ENCODE data around the gene DDIAS.

The DDIAS gene

GRCh38 chr11:82858556-82859091 is 42.9 kb upstream of the DDIAS start:
- no peak for DNase-seq (ENCODE audit: low read depth)
- TF ChIP-seq MAX (IDR thresholded peaks at IDR 0.05; ENCODE audit: low read depth, low read length) (no peak), CTCF (IDR thresholded peaks at IDR 0.05; ENCODE audit: low read depth, low read length) (no peak), POLR2A (IDR thresholded peaks at IDR 0.05; ENCODE audit: extremely low read depth, insufficient read length) (no peak), MYC (IDR thresholded peaks at IDR 0.05; ENCODE audit: low read depth, low read length) (no peak)

GRCh38 chr11:82859750-82860149 is 41.8 kb upstream of the DDIAS start:
- no peak for DNase-seq (ENCODE audit: low read depth)
- TF ChIP-seq MYC (IDR thresholded peaks at IDR 0.05; ENCODE audit: low read depth, low read length) (no peak), POLR2A (IDR thresholded peaks at IDR 0.05; ENCODE audit: extremely low read depth, insufficient read length) (no peak), MAX (IDR thresholded peaks at IDR 0.05; ENCODE audit: low read depth, low read length) (no peak), CTCF (IDR thresholded peaks at IDR 0.05; ENCODE audit: low read depth, low read length) (no peak)

More at GRCh38 chr11:82858556-82859091, 42.9 kb upstream of the DDIAS start:
- H3K4me3 ChIP-seq (ENCODE audit: low read depth, low read length) = no peak overlapping the region

GRCh38 chr11:82862379-82862778 is 39.2 kb upstream of the DDIAS start:
- H3K4me3 ChIP-seq (ENCODE audit: low read depth, low read length) = no peak overlapping the region
- DNase-seq (ENCODE audit: low read depth) = no peak
- TF ChIP-seq CTCF (IDR thresholded peaks at IDR 0.05; ENCODE audit: low read depth, low read length) (no peak), MYC (IDR thresholded peaks at IDR 0.05; ENCODE audit: low read depth, low read length) (no peak), MAX (IDR thresholded peaks at IDR 0.05; ENCODE audit: low read depth, low read length) (no peak)

More at GRCh38 chr11:82859750-82860149, 41.8 kb upstream of the DDIAS start:
- no peak overlapping the region for H3K4me3 ChIP-seq (ENCODE audit: low read depth, low read length)

GRCh38 chr11:82863209-82863608 is 38.3 kb upstream of the DDIAS start:
- no peak overlapping the region for H3K4me3 ChIP-seq (ENCODE audit: low read depth, low read length)
- DNase-seq (ENCODE audit: low read depth) = no peak
- no peak for TF ChIP-seq CTCF (IDR thresholded peaks at IDR 0.05; ENCODE audit: low read depth, low read length)
- TF ChIP-seq MAX (IDR thresholded peaks at IDR 0.05; ENCODE audit: low read depth, low read length) = no peak
- TF ChIP-seq MYC (IDR thresholded peaks at IDR 0.05; ENCODE audit: low read depth, low read length) = no peak
- no peak for TF ChIP-seq POLR2A (IDR thresholded peaks at IDR 0.05; ENCODE audit: extremely low read depth, insufficient read length)

- DNase-seq (ENCODE audit: low read depth) = peak; percentile 89
- peak; percentile 98 for TF ChIP-seq MYC (IDR thresholded peaks at IDR 0.05; ENCODE audit: low read depth, low read length)
- TF ChIP-seq MAX (IDR thresholded peaks at IDR 0.05; ENCODE audit: low read depth, low read length) = peak; percentile 99
- TF ChIP-seq CTCF (IDR thresholded peaks at IDR 0.05; ENCODE audit: low read depth, low read length) = peak; percentile 80
- TF ChIP-seq POLR2A (IDR thresholded peaks at IDR 0.05; ENCODE audit: extremely low read depth, insufficient read length) = no peak
- H3K4me3 ChIP-seq (ENCODE audit: low read depth, low read length) = no peak overlapping the region
Observed at GRCh38 chr11:82864268-82864667, 37.3 kb upstream of the DDIAS start.
